HL-60/S4 treated with phorbol 12-myristate 13-acetate at 8.2 ng/mL for 4 days and 3 days (cell line): Measurements from ENCODE around the gene TRIM45.
"Not testable (repeated sequence)": the region's sequence is repeated elsewhere in the genome, so short reads cannot be mapped to it uniquely, and the experiment has no call there.

Experiments used
- in situ Hi-C: fragments of 300-500 bp; cut with MboI; formaldehyde crosslinking; loops from 2 replicates; pipeline ENCODE4 v1.15.0; 2022; ENCODE audit warnings: low sequenced_read_pairs

The TRIM45 gene

GRCh38 chr1:117136749-117137148, 15.2 kb upstream of the TRIM45 start:
- in situ Hi-C loops, result no loop called here

DNA sequence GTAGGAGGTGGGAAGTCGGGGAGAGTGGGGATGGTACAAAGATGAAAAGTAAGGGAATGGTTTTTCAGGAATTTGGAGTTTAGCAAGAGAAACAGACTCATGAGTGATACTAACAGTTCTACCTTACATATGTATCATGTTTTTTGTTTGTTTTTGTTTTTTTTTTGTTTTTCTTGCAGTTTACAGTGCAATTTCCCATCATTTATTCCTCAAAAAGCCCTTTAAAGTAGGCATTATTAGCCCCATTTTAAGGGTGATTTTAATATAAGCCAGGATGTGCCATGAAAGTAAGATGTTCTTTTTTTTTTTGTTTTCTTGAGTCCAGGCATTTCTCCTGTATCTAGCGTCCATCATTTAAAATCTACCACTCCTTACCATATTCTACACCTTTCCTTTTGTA, 13.8 kb upstream of the TRIM45 start:
- in situ Hi-C loops, result no loop called here

- in situ Hi-C loops, result no loop called here
Observed at GRCh38 chr1:117130526-117130925, 9.0 kb upstream of the TRIM45 start.

DNA sequence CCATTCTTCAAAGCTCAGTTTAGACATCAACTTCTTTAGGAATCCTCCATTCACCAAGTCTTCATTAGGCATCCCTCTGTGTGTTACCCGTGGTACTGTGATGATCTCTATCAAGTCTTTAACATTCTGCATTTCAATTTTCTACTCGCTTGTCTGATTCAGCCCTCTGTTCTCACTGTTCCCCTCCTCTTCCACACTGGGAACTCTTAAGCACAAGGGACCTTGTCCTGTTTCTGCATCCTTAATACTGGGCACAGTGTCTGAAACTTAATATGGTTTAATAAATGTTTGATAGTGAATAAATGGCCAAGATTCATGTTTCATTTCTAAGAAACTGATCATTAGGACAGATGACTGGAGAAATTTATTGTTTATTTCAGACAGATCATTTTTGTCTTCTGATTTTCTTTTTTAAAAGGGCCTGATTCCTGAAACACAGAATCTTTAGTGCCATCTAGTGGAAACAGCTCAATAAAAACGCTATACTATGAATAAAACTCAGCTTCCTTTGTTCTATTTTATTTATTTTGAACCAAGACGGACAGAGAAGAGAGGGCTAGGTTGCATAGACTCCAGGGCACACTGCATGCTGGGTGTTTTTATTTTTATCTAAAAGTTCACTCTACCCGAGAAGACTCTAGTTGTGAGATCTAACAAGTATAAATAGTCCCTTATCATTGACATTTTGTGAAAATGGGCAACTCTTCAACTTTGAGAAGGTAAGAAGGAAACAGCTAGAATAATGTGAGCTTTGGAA, 7.0 kb upstream of the TRIM45 start:
- in situ Hi-C loops, result no loop called here

DNA sequence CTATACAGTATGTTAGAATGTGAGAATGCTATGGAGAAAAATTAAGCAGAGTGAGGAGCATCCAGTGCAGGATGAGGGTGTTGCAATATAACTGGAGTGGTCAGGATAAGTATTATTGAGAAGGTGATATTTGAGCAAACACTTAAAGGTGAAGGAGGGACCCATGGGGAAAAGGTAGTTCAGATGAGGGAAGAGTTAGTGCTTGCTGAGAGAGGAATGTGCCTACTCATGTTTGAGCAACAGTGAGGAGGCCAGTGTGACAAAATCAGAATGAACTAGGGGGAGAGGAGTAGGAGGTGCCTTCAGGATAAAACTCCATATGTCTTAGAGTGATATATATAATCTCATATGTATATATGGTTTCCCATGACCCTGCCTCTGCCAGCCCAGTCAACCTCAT, 6.2 kb upstream of the TRIM45 start:
- in situ Hi-C loops, result no loop called here

DNA sequence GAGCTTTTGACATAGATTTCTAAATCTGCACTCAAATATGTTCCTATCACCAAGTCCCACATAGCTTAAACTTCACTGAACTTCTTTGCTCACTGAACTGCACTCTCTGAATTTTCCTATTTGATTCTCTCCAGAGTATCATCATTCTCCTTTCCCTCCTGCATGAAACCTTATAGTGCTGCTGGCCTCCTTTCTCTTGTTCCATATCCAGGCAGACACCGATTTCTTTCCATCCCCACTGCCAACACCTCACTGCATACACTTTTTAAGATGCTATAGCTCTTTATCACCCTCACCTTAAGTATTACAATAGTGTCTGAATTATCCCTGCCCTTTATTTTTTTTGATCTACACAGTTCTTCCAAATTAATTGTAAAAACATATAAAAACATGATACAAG, 3.1 kb upstream of the TRIM45 start:
- in situ Hi-C loops, result no loop called here

DNA sequence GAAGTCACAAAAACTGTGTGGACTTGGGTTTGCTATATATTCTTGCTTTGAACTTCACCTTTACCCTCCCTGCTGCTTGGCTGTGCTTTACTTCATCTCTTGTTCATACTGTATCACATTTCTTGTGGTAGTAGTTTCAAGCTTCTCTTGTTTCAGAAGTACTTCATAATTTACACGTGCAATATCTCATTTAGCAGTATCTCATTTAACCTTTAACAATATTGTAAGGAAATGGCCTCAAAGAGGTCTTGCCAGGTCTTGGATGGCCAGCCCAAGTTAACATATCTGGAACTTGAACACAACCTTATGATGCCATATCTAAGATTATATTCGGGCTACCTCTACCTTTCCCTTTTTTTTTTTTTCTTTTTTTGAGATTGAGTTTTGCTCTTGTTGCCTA, 1.7 kb upstream of the TRIM45 start:
- in situ Hi-C loops, result no loop called here

GRCh38 chr1:117122330-117123025, 929 bp upstream of the TRIM45 start:
- in situ Hi-C loops, result no loop called here

GRCh38 chr1:117120774-117121588, 568 bp downstream of the TRIM45 start:
- in situ Hi-C loops, result no loop called here

DNA sequence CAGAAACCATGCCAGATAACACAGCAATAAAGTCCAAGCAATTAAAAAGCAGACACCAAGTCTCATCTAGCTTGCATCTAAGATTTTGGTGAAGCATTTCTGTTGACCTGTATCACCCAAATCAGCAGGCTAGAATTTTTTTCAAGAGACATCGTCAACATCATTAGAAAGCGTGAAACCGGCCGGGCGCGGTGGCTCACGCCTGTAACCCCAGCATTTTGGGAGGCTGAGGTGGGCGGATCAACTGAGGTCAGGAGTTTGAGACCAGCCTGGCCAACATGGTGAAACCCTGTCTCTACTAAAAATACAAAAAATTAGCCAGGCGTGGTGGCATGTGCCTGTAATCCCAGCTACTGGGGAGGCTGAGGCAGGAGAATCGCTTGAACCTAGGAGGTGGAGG, 2.4 kb downstream of the TRIM45 start:
- in situ Hi-C loops, result not testable (repeated sequence)

DNA sequence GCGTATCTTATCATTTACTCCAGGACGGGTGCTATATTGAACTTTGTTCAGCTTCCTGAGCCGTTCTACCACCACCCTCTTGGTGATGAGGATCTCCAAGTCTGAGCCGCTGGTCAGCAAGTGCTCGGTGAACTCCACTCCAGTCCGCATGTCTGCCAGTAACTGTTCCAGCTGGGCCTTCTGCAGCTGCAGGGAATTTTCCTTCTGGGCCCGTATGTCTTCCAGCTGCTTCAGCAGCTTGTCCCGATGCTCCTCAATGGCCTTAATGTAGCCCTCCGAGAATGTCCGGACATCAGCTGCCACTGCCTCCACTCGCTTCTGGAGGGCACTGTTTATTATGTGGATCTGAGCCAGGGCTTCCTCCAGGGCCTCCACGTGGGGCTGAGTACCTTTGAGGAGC, 3.4 kb downstream of the TRIM45 start:
- in situ Hi-C loops, result no loop called here

- in situ Hi-C loops, result no loop called here
Observed at GRCh38 chr1:117117697-117118096, 3.9 kb downstream of the TRIM45 start.

GRCh38 chr1:117116784-117117130, 4.8 kb downstream of the TRIM45 start:
- in situ Hi-C loops, result no loop called here

GRCh38 chr1:117116090-117116783, 5.3 kb downstream of the TRIM45 start:
- in situ Hi-C loops, result no loop called here

DNA sequence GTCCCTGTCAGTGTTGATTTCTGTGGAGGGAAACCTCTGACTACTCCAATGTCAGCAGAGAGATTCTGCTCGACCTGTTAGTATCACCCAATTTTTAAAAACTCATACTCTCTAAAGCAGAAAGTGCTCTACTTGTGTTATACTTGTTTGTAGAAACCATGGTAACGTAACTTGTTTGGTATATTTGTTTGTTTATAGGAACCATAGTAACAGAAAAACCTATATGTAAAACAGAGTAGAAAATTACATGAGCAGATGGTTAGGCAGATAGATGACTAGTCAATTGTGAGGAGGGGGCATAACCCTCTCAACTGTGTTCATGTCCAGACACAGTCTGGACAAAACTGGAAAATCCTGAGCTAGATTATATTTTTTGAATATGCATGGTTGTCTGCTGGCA, 6.7 kb downstream of the TRIM45 start:
- in situ Hi-C loops, result no loop called here

GRCh38 chr1:117113199-117113598, 8.3 kb downstream of the TRIM45 start:
- in situ Hi-C loops, result no loop called here

DNA sequence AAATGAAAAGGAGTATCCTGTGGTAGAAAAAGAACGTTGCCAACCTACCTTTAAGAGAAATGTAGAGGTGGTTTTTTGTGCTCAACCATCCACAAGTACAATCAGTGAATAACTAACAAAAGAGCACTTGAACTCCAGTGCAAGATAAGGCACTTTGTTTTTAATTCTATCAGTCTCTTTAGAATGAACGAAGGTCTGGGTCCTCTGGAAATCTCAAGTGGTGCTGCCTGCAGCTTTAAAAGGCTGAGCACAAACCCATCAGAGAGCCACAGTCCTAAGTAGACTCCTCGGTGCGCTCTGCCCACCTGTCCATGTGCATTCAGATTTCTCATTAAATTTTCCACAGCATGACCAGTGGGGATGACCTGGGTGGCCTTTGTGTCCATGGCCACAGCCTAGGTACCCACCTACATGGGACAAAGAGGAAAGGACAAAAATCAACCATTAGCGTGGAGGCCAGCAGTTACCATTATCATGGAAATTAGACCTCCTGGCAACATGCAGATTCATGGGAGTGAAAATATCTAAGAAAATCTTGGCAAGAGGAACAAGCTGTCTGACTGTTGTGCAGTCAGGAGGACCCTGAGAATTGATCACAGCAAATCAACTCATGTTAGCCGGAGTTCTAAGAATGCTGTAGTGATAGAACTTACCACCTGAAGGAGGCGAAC, 9.4 kb downstream of the TRIM45 start:
- in situ Hi-C loops, result no loop called here

- in situ Hi-C loops, result no loop called here
Observed at GRCh38 chr1:117110774-117111173, 10.8 kb downstream of the TRIM45 start.

- in situ Hi-C loops, result no loop called here
Observed at GRCh38 chr1:117107364-117107763, 14.2 kb downstream of the TRIM45 start.

DNA sequence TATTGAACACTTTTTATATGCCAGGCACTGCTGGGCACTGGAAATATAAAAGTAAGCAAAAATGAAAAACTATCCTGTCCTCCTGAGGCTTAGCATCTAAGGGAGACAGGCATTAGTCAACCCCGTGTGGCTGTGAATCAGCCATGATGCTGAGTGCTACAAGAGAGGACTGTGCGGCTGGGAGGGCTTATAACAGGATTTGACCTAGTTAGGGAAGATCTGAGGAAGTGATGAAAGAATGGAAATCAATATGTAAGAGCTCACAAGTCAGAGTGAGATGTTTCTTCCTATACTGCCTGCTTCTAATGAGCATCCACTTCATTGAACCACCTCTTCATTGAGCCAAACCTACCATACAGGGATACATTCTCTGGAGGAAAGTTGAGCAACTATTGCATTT, 15.1 kb downstream of the TRIM45 start:
- in situ Hi-C loops, result no loop called here

DNA sequence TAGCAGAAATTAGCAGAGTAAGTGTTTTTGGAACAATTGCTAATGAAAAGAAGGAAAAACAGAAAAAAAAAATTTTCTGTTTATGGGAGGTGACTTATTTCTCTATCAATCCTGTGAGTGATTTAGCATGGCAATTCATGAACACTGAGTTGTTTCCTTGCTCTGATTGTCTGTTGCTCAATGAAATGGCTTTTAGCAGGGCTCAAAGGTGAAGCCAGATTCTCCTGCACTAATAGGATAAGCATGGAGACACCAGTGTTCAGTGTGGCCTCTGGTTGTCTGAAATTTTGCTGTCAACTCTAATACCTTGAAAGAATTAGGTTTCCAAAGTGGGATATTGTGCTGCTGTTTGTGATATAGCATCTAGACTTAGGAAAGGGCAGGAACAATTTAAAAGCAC, 15.8 kb downstream of the TRIM45 start:
- in situ Hi-C loops, result no loop called here
